H1 (cell line): Measurements from ENCODE around the gene MYLK2. TPM values are rescaled to one million over a fixed set of nuclear protein-coding genes. Genes with fewer than 3 reads are reported as not detected.

ENCODE experiments used
- CTCF ChIA-PET: fragments of 300-600 bp; sonication (Branson Sonifier 250); formaldehyde crosslinking; loops from one replicate; lab custom pipeline; 2021; ENCODE audit not compliant: partially characterized antibody; lab: Charles Lee
- POLR2A ChIA-PET: fragments of 300-600 bp; sonication (Branson Sonifier 250); formaldehyde crosslinking; loops from one replicate; lab custom pipeline; 2021; ENCODE audit warnings: inconsistent platforms; ENCODE audit not compliant: partially characterized antibody; lab: Charles Lee
- DNase-seq, 2 experiments: peaks; one replicate each; pipeline versions ENCODE4 v3.0.0 to v3.0.0-alpha.2; 2010 to 2022; ENCODE audit warnings: low spot score in 2 of 2, low read depth in 1 of 2, mixed read lengths in 1 of 2
- FAIRE-seq: peaks from 2 replicates; lab custom pipeline; 2011; peaks lifted over from hg19 to GRCh38; lab: Jason Lieb, UNC
- H2AFZ ChIP-seq: 2 replicates; pipeline ENCODE4 v1.8.1; 2012; ENCODE audit warnings: low read length, inconsistent platforms
- H2AK5ac ChIP-seq: 2 replicates; pipeline ENCODE4 v1.6.1; 2013; ENCODE audit warnings: low read depth, low read length
- H2BK120ac ChIP-seq: replicated peaks from 2 replicates; pipeline ENCODE3; 2013; ENCODE audit warnings: low read depth, low read length, inconsistent platforms
- H2BK12ac ChIP-seq: 2 replicates; pipeline ENCODE4 v1.6.1; 2013; ENCODE audit warnings: low read depth, low read length
- H2BK15ac ChIP-seq: 2 replicates; pipeline ENCODE4 v1.6.1; 2013; ENCODE audit warnings: low read length
- H2BK20ac ChIP-seq: 2 replicates; pipeline ENCODE4 v1.6.1; 2013; ENCODE audit warnings: low read length
- H2BK5ac ChIP-seq: 2 replicates; pipeline ENCODE4 v1.6.1; 2013; ENCODE audit warnings: low read depth, low read length
- H3K14ac ChIP-seq: 2 replicates; pipeline ENCODE4 v1.6.1; 2013; ENCODE audit warnings: inconsistent platforms; ENCODE audit not compliant: insufficient read length
- H3K18ac ChIP-seq: 2 replicates; pipeline ENCODE4 v1.6.1; 2013; ENCODE audit warnings: low read length; ENCODE audit errors: extremely low read depth
- H3K23ac ChIP-seq: 2 replicates; pipeline ENCODE4 v1.6.1; 2013; ENCODE audit warnings: inconsistent platforms; ENCODE audit not compliant: insufficient read length
- H3K23me2 ChIP-seq: 2 replicates; pipeline ENCODE4 v1.6.1; 2013; ENCODE audit warnings: low read depth, low read length
- H3K27ac ChIP-seq: 2 replicates; pipeline ENCODE4 v1.6.1; 2011; ENCODE audit warnings: low read depth, low read length, inconsistent platforms
- H3K27me3 ChIP-seq, 4 experiments: replicated peaks in 1 of 4; 1 replicate in 1 of 4; 2 replicates in 3 of 4; pipeline versions ENCODE4 v1.6.1 to v1.8.1; 2011 to 2013; ENCODE audit warnings: low read length in 3 of 4, mild to moderate bottlenecking in 3 of 4, inconsistent platforms in 2 of 4, mixed read lengths in 2 of 4, moderate library complexity in 1 of 4; ENCODE audit not compliant: control insufficient read depth in 3 of 4, insufficient read depth in 3 of 4; ENCODE audit errors: extremely low read depth in 1 of 4
- H3K36me3 ChIP-seq, 4 experiments: 2 replicates each; pipeline versions ENCODE4 v1.6.1 to v1.8.1; 2011 to 2013; ENCODE audit warnings: mild to moderate bottlenecking in 4 of 4, low read length in 3 of 4, moderate library complexity in 2 of 4, control low read depth in 1 of 4, inconsistent platforms in 1 of 4; ENCODE audit not compliant: insufficient read depth in 4 of 4, control insufficient read depth in 2 of 4
- H3K4ac ChIP-seq: replicated peaks from 2 replicates; pipeline ENCODE3; 2013; ENCODE audit warnings: low read length, low read depth, mixed read lengths, inconsistent platforms; ENCODE audit not compliant: insufficient read length
- H3K4me1 ChIP-seq, 4 experiments: replicated peaks in 1 of 4; 1 replicate in 1 of 4; 2 replicates in 3 of 4; pipeline versions ENCODE4 v1.6.1 to v1.8.1; 2011 to 2013; ENCODE audit warnings: low read length in 3 of 4, inconsistent platforms in 2 of 4, mixed read lengths in 1 of 4; ENCODE audit not compliant: insufficient read depth in 4 of 4, control insufficient read depth in 3 of 4
- H3K4me2 ChIP-seq, 2 experiments: 2 replicates each; pipeline versions ENCODE4 v1.6.1 to v1.8.1; 2011 to 2013; ENCODE audit warnings: low read depth in 2 of 2, low read length in 2 of 2, control low read depth in 1 of 2, inconsistent platforms in 1 of 2, mild to moderate bottlenecking in 1 of 2; ENCODE audit not compliant: insufficient read depth in 1 of 2
- H3K4me3 ChIP-seq, 4 experiments: fragments of 200-600, 300-600 bp in 1 of 4; sonication (generic), shearing (Covaris generic), sonication (Bioruptor Twin) in 1 of 4; 2 replicates each; pipeline versions ENCODE4 v1.5.1 to v1.8.1; 2011 to 2016; ENCODE audit warnings: low read length in 4 of 4, low read depth in 3 of 4, control low read depth in 2 of 4, inconsistent platforms in 2 of 4, mild to moderate bottlenecking in 2 of 4, mixed read lengths in 1 of 4, moderate library complexity in 1 of 4; ENCODE audit not compliant: insufficient read depth in 2 of 4; ENCODE audit errors: extremely low read depth in 1 of 4
- H3K56ac ChIP-seq: replicated peaks from 2 replicates; pipeline ENCODE3; 2013; ENCODE audit warnings: low read depth, mild to moderate bottlenecking, mixed read lengths, low read length, inconsistent platforms; ENCODE audit not compliant: insufficient read length
- H3K79me1 ChIP-seq: 2 replicates; pipeline ENCODE4 v1.6.1; 2013; ENCODE audit warnings: low read depth, low read length, control low read depth
- H3K79me2 ChIP-seq, 2 experiments: 2 replicates each; pipeline versions ENCODE4 v1.6.1 to v1.8.1; 2012 to 2013; ENCODE audit warnings: low read length in 2 of 2, mild to moderate bottlenecking in 2 of 2, inconsistent platforms in 1 of 2; ENCODE audit not compliant: insufficient read depth in 2 of 2, control insufficient read depth in 1 of 2
- H3K9ac ChIP-seq, 4 experiments: replicated peaks in 1 of 4; 1 replicate in 1 of 4; 2 replicates in 3 of 4; pipeline versions ENCODE4 v1.6.1 to v1.8.1; 2011 to 2013; ENCODE audit warnings: low read depth in 3 of 4, low read length in 3 of 4, control low read depth in 2 of 4, mild to moderate bottlenecking in 2 of 4, moderate library complexity in 2 of 4, inconsistent platforms in 1 of 4; ENCODE audit errors: extremely low read depth in 1 of 4
- H3K9me3 ChIP-seq, 2 experiments: 2 replicates each; pipeline versions ENCODE4 v1.6.1 to v1.8.1; 2012 to 2013; ENCODE audit warnings: mild to moderate bottlenecking in 2 of 2, moderate library complexity in 2 of 2, control low read depth in 1 of 2, inconsistent platforms in 1 of 2, low read depth in 1 of 2, low read length in 1 of 2, mixed read lengths in 1 of 2; ENCODE audit not compliant: insufficient read depth in 2 of 2
- H4K20me1 ChIP-seq, 2 experiments: replicated peaks in 1 of 2; 2 replicates each; pipeline versions ENCODE3 to v1.8.1; 2011 to 2013; ENCODE audit warnings: inconsistent platforms in 2 of 2, low read length in 2 of 2, mild to moderate bottlenecking in 1 of 2; ENCODE audit not compliant: insufficient read depth in 2 of 2, control insufficient read depth in 1 of 2
- H4K5ac ChIP-seq: 2 replicates; pipeline ENCODE4 v1.6.1; 2013; ENCODE audit warnings: low read length, low read depth, mixed read lengths, inconsistent platforms; ENCODE audit not compliant: insufficient read length
- H4K8ac ChIP-seq: 2 replicates; pipeline ENCODE4 v1.8.0; 2013; ENCODE audit warnings: mild to moderate bottlenecking, moderate library complexity, low read length, inconsistent platforms; ENCODE audit not compliant: insufficient read depth; ENCODE audit errors: extremely low read depth
- H4K91ac ChIP-seq: replicated peaks from 2 replicates; pipeline ENCODE3; 2013; ENCODE audit warnings: low read length, mixed read lengths, inconsistent platforms; ENCODE audit not compliant: insufficient read length
- CTBP2 ChIP-seq: IDR thresholded peaks from 2 replicates; pipeline ENCODE4 v1.7.0; 2011; ENCODE audit warnings: borderline replicate concordance, mild to moderate bottlenecking, moderate library complexity, mixed read lengths, low read length; ENCODE audit not compliant: insufficient read depth, insufficient read length
- WGBS, 2 experiments: shearing (Covaris generic) in 1 of 2; methylation state at CpG; one replicate each; pipeline versions ENCODE4 v1.1.6 to v1.1.7; 2013 to 2015; ENCODE audit warnings: low lambda C conversion rate in 2 of 2, mixed read lengths in 2 of 2, inconsistent platforms in 1 of 2, low coverage in 1 of 2, missing lambda C conversion rate in 1 of 2; ENCODE audit not compliant: insufficient replicate concordance in 2 of 2, insufficient coverage in 1 of 2, insufficient read length in 1 of 2; ENCODE audit errors: extremely low coverage in 1 of 2, missing lambda C conversion rate in 1 of 2; 5-methylcytosine and 5-hydroxymethylcytosine counted together
- polyA plus RNA-seq, 7 experiments: library from polyadenylated mRNA; depleted of rRNA in 3 of 7; stranded (reverse) in 5 of 7; unstranded in 2 of 7; fragments of >200 nt in 5 of 7; fragments of 200-250 nt in 2 of 7; gene quantifications; 1 replicate in 5 of 7; 2 replicates in 1 of 7; 4 replicates in 1 of 7; pipeline versions ENCODE4 v1.2.1 to v1.2.3, GENCODE V29; 2011 to 2013; ENCODE audit warnings: missing spikeins in 2 of 7, mixed read lengths in 2 of 7
- total RNA-seq: library from RNA; stranded (reverse); fragmentation: NEBNext Ultra II Directional; extraction: Animal tissue kit (Norgen Biotek cat#: 25700); gene quantifications from 2 replicates; pipeline ENCODE4 v1.2.1, GENCODE V29; 2021
- TF ChIP-seq, protein P1 (sequence below): IDR thresholded peaks from 2 replicates; pipeline ENCODE4 v1.6.1; 2012; ENCODE audit warnings: inconsistent platforms

The MYLK2 gene
- total and polyA plus RNA-seq, 2 of the 8 experiments (the other 6 are each of a cell fraction or from before 2014, with no cell fraction given), result 0.22 to 0.26 TPM

DNA sequence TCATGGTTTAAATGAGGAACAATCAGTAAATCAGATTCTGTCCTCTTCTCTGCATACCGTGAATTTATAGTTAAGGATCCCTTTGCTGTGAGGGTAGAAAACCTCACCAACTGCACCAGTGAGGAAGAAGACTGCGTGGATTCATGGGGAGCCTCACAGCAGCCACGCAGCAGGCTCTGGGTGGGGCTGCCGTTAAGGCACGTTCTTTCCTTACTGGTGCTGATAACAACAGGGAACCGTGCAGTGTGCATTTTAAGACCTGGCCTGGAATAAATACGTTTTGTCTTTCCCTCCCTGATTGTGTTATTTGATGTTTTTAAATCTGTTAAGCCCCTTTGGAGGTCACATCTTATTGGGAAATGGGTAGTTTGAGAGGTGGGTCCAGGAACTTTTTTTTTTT lies 17.6 kb upstream of the MYLK2 start:
- H3K9ac ChIP-seq, result no peak overlapping the region
- whole genome bisulfite sequencing, 2 experiments, result 94% methylated on average over 7 of the region's 7 CpGs; no CpG with 5 or more reads in 1 of the 2 experiments
- no peak overlapping the region for H4K91ac ChIP-seq
- H3K4me2 ChIP-seq, result no peak overlapping the region
- DNase-seq (no peak), FAIRE-seq (no peak)
- CTCF ChIA-PET, result no interaction called here
- no peak overlapping the region for H3K27ac ChIP-seq
- POLR2A ChIA-PET, result no interaction called here
- H3K4ac ChIP-seq, result no peak overlapping the region
- peaks cover 0 to 2% of the 10 kb centered on the region in 2 experiments for H4K20me1 ChIP-seq
- no peaks in the 10 kb centered on the region for H3K23me2 ChIP-seq
- no peaks in the 10 kb centered on the region for H3K79me1 ChIP-seq
- no peak overlapping the region for H3K14ac ChIP-seq
- H3K56ac ChIP-seq, result no peak overlapping the region
- H3K4me3 ChIP-seq, result no peak overlapping the region
- H2AK5ac ChIP-seq, result no peak overlapping the region
- no peak overlapping the region for H4K8ac ChIP-seq
- no peaks in the 10 kb centered on the region for H3K79me2 ChIP-seq
- H3K23ac ChIP-seq, result no peak overlapping the region
- H3K18ac ChIP-seq, result no peak overlapping the region
- TF ChIP-seq, protein P1, sequence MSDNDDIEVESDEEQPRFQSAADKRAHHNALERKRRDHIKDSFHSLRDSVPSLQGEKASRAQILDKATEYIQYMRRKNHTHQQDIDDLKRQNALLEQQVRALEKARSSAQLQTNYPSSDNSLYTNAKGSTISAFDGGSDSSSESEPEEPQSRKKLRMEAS, result no peak
- no peak for TF ChIP-seq CTBP2
- H3K27me3 ChIP-seq, result no peaks in the 10 kb centered on the region
- H2BK5ac ChIP-seq, result no peak overlapping the region
- H3K9me3 ChIP-seq, result no peaks in the 10 kb centered on the region
- no peak overlapping the region for H2BK12ac ChIP-seq
- H3K36me3 ChIP-seq, result peaks cover 39 to 69% (median 44%) of the 10 kb centered on the region in 4 experiments
- no peak overlapping the region for H2AFZ ChIP-seq
- H2BK15ac ChIP-seq, result no peak overlapping the region
- no peak overlapping the region for H2BK20ac ChIP-seq
- no peak overlapping the region for H2BK120ac ChIP-seq
- H4K5ac ChIP-seq, result no peak overlapping the region
- no peaks in the 10 kb centered on the region for H3K4me1 ChIP-seq
